Nephron (organoid): Measurements from ENCODE around the gene NR2C2.

Experiments used
- H3K27ac Mint-ChIP-seq, 3 experiments: 2 replicates each; pipeline ENCODE4 v1.8.0; 2020; ENCODE audit warnings: mixed read lengths in 3 of 3, mild to moderate bottlenecking in 2 of 3, moderate library complexity in 1 of 3
- H3K27me3 Mint-ChIP-seq: 2 replicates; pipeline ENCODE4 v1.8.0; 2021; ENCODE audit warnings: low read depth, mild to moderate bottlenecking, moderate library complexity, mixed read lengths
- H3K36me3 Mint-ChIP-seq: 2 replicates; pipeline ENCODE4 v1.8.0; 2020; ENCODE audit warnings: low read depth, mixed read lengths
- H3K4me1 Mint-ChIP-seq: 2 replicates; pipeline ENCODE4 v1.8.0; 2020; ENCODE audit warnings: mixed read lengths
- H3K4me3 Mint-ChIP-seq, 3 experiments: 2 replicates each; pipeline ENCODE4 v1.8.0; 2020; ENCODE audit warnings: mild to moderate bottlenecking in 3 of 3, mixed read lengths in 3 of 3, moderate library complexity in 2 of 3
- H3K9me3 Mint-ChIP-seq: 2 replicates; pipeline ENCODE4 v1.8.0; 2020; ENCODE audit warnings: mixed read lengths
- TF ChIP-seq, protein P1 (sequence below), 3 experiments: fragments of 200-600 bp; sonication (generic); IDR thresholded peaks; one replicate each; pipeline ENCODE4 v1.5.0; 2021; ENCODE audit warnings: antibody characterized with exemption in 3 of 3; ENCODE audit not compliant: unreplicated experiment in 3 of 3

Gene NR2C2

DNA sequence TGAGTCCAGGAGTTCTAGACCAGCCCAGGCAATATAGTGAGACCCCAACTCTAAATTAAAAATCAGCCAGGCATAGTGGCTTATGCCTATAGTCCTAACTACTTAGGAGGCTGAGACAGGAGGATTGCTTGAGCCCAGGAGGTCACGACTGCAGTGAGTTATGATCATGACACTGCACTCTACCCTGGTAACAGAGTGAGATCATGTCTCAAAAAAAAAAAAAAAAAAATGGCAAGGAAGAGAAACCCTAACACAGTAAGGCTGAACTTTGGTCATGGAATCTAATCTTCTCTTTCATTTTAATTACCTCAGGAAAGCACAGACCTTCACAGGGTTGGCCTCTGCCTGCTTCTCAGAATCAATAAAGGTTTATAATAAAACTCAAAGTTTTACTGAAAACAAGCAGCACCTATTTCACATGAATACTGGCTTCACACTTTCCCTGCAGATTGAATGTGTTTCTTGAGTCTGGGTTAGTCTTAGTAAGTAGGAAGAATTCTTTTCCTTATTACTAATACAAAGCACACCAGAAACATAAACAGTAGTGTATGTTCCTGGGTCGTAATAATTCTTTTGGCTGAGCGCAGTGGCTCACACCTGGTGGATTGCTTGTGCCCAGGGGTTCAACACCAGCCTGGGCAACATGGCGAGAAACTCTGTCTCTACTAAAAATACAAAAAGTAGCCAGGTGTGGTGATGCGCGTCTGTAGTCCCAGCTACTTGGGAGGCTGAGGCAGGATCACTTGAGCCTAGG, 11.6 kb upstream of the NR2C2 start:
- no peaks in the 10 kb centered on the region for H3K27me3 Mint-ChIP-seq
- no peaks in the 10 kb centered on the region for H3K9me3 Mint-ChIP-seq
- H3K4me3 Mint-ChIP-seq: no peak overlapping the region
- peak overlapping the region in 1 of 3 experiments; percentile 79 for H3K27ac Mint-ChIP-seq
- TF ChIP-seq, protein P1, sequence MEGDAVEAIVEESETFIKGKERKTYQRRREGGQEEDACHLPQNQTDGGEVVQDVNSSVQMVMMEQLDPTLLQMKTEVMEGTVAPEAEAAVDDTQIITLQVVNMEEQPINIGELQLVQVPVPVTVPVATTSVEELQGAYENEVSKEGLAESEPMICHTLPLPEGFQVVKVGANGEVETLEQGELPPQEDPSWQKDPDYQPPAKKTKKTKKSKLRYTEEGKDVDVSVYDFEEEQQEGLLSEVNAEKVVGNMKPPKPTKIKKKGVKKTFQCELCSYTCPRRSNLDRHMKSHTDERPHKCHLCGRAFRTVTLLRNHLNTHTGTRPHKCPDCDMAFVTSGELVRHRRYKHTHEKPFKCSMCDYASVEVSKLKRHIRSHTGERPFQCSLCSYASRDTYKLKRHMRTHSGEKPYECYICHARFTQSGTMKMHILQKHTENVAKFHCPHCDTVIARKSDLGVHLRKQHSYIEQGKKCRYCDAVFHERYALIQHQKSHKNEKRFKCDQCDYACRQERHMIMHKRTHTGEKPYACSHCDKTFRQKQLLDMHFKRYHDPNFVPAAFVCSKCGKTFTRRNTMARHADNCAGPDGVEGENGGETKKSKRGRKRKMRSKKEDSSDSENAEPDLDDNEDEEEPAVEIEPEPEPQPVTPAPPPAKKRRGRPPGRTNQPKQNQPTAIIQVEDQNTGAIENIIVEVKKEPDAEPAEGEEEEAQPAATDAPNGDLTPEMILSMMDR (IDR thresholded peaks at IDR 0.05; ENCODE audit: unreplicated experiment in 3 of 3): no peak
- peaks cover 3% of the 10 kb centered on the region for H3K4me1 Mint-ChIP-seq
- H3K36me3 Mint-ChIP-seq: no peaks in the 10 kb centered on the region

DNA sequence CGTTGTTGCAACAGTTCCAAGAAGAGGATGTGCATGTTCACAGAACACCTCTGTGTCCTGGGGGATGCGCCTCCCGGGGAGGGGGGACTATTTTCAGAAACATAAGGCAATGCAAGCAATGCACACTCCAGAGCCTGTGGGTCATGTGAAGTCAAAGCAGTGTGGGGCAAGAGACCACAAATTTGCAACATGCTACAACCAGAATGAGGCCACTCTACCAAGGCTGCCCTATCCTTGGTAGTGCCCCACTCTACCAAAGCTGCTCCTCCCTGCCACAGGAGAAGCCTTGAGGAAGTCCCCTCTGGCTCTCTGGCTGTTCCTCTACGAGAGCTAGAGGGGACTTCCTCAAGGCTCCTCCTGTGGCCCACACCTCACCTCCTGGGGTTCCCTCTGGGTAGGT, 8.4 kb upstream of the NR2C2 start:
- Mint-ChIP-seq H3K27ac (no peak overlapping the region), H3K4me1 (peaks cover 8% of the 10 kb centered on the region)

DNA sequence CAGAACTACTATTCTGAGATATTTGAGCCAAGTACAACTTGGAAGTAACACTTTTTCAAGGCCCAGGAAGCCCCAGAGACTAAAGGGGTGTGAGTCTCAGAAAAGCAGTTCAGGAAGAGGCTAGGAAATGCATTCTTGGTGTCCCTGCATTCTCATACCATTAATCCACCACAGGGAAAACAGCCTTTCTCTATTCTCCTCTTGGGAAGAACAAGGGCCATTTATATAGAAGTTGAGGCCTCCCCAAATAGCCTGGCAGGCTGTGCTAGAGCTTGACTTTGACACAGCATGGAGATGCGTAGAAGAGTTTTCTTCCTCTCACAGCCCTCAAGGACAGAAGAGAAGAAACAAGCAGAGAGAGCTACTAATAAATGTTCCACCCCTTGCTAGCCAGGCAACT, 5.5 kb upstream of the NR2C2 start:
- TF ChIP-seq, protein P1 (IDR thresholded peaks at IDR 0.05; ENCODE audit: unreplicated experiment in 3 of 3): no peak
- peak overlapping the region; percentile 83 to 95 (median 90) for H3K27ac Mint-ChIP-seq
- no peaks in the 10 kb centered on the region for H3K9me3 Mint-ChIP-seq
- peaks cover 23% of the 10 kb centered on the region for H3K4me1 Mint-ChIP-seq
- H3K4me3 Mint-ChIP-seq: peak overlapping the region in 1 of 3 experiments; percentile 29
- peaks cover 20% of the 10 kb centered on the region for H3K36me3 Mint-ChIP-seq
- no peaks in the 10 kb centered on the region for H3K27me3 Mint-ChIP-seq

More for the DNA sequence above, 8.4 kb upstream of the NR2C2 start:
- no peaks in the 10 kb centered on the region for H3K27me3 Mint-ChIP-seq
- TF ChIP-seq, protein P1 (IDR thresholded peaks at IDR 0.05; ENCODE audit: unreplicated experiment in 3 of 3): no peak
- H3K9me3 Mint-ChIP-seq: no peaks in the 10 kb centered on the region
- no peak overlapping the region for H3K4me3 Mint-ChIP-seq
- H3K36me3 Mint-ChIP-seq: peaks cover 10% of the 10 kb centered on the region

DNA sequence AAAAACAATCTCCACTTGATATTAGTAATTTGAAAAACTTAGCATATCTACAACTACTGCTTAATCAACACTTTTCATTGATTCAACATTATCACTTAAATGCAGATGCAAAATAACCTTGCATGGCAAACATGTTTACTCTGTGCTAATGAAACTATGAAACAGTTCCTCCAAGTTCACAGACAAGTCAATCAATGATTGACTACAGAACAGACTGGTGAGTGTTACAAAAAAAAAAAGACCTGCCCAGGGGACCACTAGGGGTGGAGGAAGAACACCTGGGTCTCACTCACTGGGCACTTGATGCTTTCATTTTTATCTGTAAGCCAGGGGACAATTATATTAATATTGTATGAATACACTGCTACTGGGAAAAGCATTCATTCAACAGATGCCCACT, 4.3 kb upstream of the NR2C2 start:
- Mint-ChIP-seq H3K4me3 (peak overlapping the region; percentile 22 to 74 (median 66)), H3K27ac (peak overlapping the region; percentile 95 to 96 (median 96)), H3K9me3 (no peaks in the 10 kb centered on the region), H3K4me1 (peaks cover 26% of the 10 kb centered on the region), H3K36me3 (peaks cover 20% of the 10 kb centered on the region), H3K27me3 (no peaks in the 10 kb centered on the region)
- TF ChIP-seq, protein P1 (IDR thresholded peaks at IDR 0.05; ENCODE audit: unreplicated experiment in 3 of 3): no peak

DNA sequence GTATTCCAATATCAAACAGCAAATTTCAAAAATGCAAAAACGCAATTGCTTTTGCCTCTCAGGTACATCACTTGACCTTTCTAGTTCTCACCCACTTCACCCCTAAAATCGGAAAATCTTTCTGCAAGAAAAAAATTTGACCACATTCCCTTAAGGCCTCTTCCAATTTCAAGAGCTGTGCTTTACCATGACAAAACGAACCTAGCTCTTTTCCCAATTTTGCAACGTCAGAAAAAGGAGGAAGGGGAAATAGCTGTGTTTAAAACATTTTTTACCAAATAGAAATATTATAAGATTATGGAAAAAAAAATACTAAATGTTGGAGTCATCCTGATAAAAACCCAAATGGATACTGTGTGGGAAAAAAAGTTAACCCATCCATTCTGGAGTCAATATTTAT, 1.1 kb upstream of the NR2C2 start:
- H3K4me1 Mint-ChIP-seq: peaks cover 43% of the 10 kb centered on the region
- no peaks in the 10 kb centered on the region for H3K9me3 Mint-ChIP-seq
- peaks cover 32% of the 10 kb centered on the region for H3K36me3 Mint-ChIP-seq
- peak overlapping the region; percentile 93 to 99 (median 98) for H3K4me3 Mint-ChIP-seq
- H3K27ac Mint-ChIP-seq: peak overlapping the region; percentile 97 to 100 (median 99)
- TF ChIP-seq, protein P1 (IDR thresholded peaks at IDR 0.05; ENCODE audit: unreplicated experiment in 3 of 3): no peak
- no peaks in the 10 kb centered on the region for H3K27me3 Mint-ChIP-seq

DNA sequence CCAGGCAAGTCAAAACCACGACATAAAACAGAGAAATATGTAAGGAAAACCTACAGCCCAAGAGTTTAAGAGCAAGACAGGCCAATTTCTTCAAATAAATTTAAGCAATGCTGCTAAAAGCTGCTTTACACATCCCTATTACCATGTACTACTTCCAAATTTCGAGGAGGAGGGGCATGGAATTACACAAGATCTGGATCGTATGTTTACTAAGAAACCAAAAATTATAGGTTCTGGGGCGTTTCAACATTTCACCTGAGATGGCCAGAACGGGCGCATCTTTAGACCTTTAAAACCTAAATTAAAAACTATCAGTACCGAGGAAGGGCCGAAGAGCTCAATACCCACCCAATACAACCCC, 664 bp upstream of the NR2C2 start:
- Mint-ChIP-seq H3K4me1 (peaks cover 43% of the 10 kb centered on the region), H3K36me3 (peaks cover 32% of the 10 kb centered on the region), H3K9me3 (no peaks in the 10 kb centered on the region), H3K4me3 (peak overlapping the region; percentile 93 to 99 (median 98)), H3K27me3 (no peaks in the 10 kb centered on the region), H3K27ac (peak overlapping the region; percentile 97 to 100 (median 99))
- TF ChIP-seq, protein P1 (IDR thresholded peaks at IDR 0.05; ENCODE audit: unreplicated experiment in 3 of 3): no peak
